ENCODE data around the gene CSHL1. TPM values are rescaled to one million over a fixed set of nuclear protein-coding genes. Genes with fewer than 3 reads are reported as not detected.
"Not testable (repeated sequence)": the region's sequence is repeated elsewhere in the genome, so short reads cannot be mapped to it uniquely, and the experiment has no call there.

CSHL1 gene
- total and polyA plus RNA-seq, 8 donors: not detected

- intact Hi-C loops (cut with DNase I; ENCODE audit: low total_unique reads): loop anchor here (10.0 kb wide), 1 partner anchor 220 kb away; the partner anchor contains the start of gene ERN1
- H3K36me3 ChIP-seq: no peaks in the 10 kb centered on the region
- H3K4me1 ChIP-seq: peaks cover 0 to 4% (median 0%) of the 10 kb centered on the region in 4 donors
- H3K27me3 ChIP-seq: peaks cover 0 to 39% (median 3%) of the 10 kb centered on the region in 3 donors
- no peak overlapping the region for H3K27ac ChIP-seq
- TF ChIP-seq EP300 (IDR thresholded peaks at IDR 0.05): no peak
- TF ChIP-seq CTCF (IDR thresholded peaks at IDR 0.05): no peak
- TF ChIP-seq POLR2A (IDR thresholded peaks at IDR 0.05): no peak
- no peak for TF ChIP-seq POLR2AphosphoS5 (IDR thresholded peaks at IDR 0.05)
- H3K9me3 ChIP-seq: no peaks in the 10 kb centered on the region
- WGBS, 5 donors: 93 to 98% (median 96%) methylated on average over 7 of the region's 7 CpGs
- no peak for DNase-seq
- no peak overlapping the region for H3K4me3 ChIP-seq
Observed at GRCh38 chr17:63914471-63914870, 3.4 kb upstream of the CSHL1 start.

GRCh38 chr17:63911657-63912100 is 621 bp upstream of the CSHL1 start:
- no peaks in the 10 kb centered on the region for H3K4me1 ChIP-seq
- intact Hi-C loops (cut with DNase I; ENCODE audit: low total_unique reads): loop anchor here (10.0 kb wide), 1 partner anchor 223 kb away; the partner anchor contains the start of gene ERN1

GRCh38 chr17:63910096-63910495 is 962 bp downstream of the CSHL1 start:
- no peak overlapping the region for H3K4me3 ChIP-seq
- H3K4me1 ChIP-seq: no peaks in the 10 kb centered on the region
- H3K36me3 ChIP-seq: no peaks in the 10 kb centered on the region
- DNase-seq: no peak
- WGBS, 5 donors: 73 to 82% (median 76%) methylated on average over 12 to 14 of the region's 14 CpGs
- H3K9me3 ChIP-seq: no peaks in the 10 kb centered on the region
- TF ChIP-seq CTCF (IDR thresholded peaks at IDR 0.05) (no peak), POLR2AphosphoS5 (IDR thresholded peaks at IDR 0.05) (no peak), EP300 (IDR thresholded peaks at IDR 0.05) (no peak), POLR2A (IDR thresholded peaks at IDR 0.05) (no peak)
- no peak overlapping the region for H3K27ac ChIP-seq
- intact Hi-C loops (cut with DNase I; ENCODE audit: low total_unique reads): loop anchor here (10.0 kb wide), 1 partner anchor 225 kb away; the partner anchor contains the start of gene ERN1
- peaks cover 0 to 20% (median 0%) of the 10 kb centered on the region in 3 donors for H3K27me3 ChIP-seq

More at GRCh38 chr17:63911657-63912100, 621 bp upstream of the CSHL1 start:
- H3K27me3 ChIP-seq: peaks cover 0 to 20% (median 0%) of the 10 kb centered on the region in 3 donors
- WGBS, 5 donors: 38 to 71% (median 45%) methylated on average over 5 to 8 of the region's 8 CpGs
- TF ChIP-seq EP300 (IDR thresholded peaks at IDR 0.05) (no peak), POLR2AphosphoS5 (IDR thresholded peaks at IDR 0.05) (no peak), CTCF (IDR thresholded peaks at IDR 0.05) (peak in 5 of 7 experiments; percentile 21 to 96 (median 92))
- no peak overlapping the region for H3K4me3 ChIP-seq
- H3K9me3 ChIP-seq: no peaks in the 10 kb centered on the region
- peak; percentile 40 to 70 for DNase-seq
- no peak overlapping the region for H3K27ac ChIP-seq
- no peaks in the 10 kb centered on the region for H3K36me3 ChIP-seq

- H3K4me1 ChIP-seq; intact Hi-C loops (cut with DNase I; ENCODE audit: low total_unique reads); H3K9me3 ChIP-seq; DNase-seq; H3K4me3 ChIP-seq; H3K36me3 ChIP-seq; H3K27ac ChIP-seq: not testable (repeated sequence)
- H3K27me3 ChIP-seq: peaks cover 0 to 20% (median 0%) of the 10 kb centered on the region in 3 donors
- WGBS, 5 donors: 86 to 95% (median 89%) methylated on average over 7 to 10 of the region's 10 CpGs
Observed at GRCh38 chr17:63909586-63909985, 1.5 kb downstream of the CSHL1 start.

GRCh38 chr17:63907161-63907778 is 3.8 kb downstream of the CSHL1 start:
- DNase-seq; H3K9me3 ChIP-seq; H3K4me1 ChIP-seq; H3K27ac ChIP-seq; H3K4me3 ChIP-seq; H3K36me3 ChIP-seq; intact Hi-C loops (cut with DNase I; ENCODE audit: low total_unique reads): not testable (repeated sequence)
- peaks cover 0 to 20% (median 0%) of the 10 kb centered on the region in 3 donors for H3K27me3 ChIP-seq
- WGBS, 5 donors: 43 to 58% (median 54%) methylated on average over 10 to 12 of the region's 12 CpGs

GRCh38 chr17:63904796-63905195 is 6.3 kb downstream of the CSHL1 start:
- 84 to 93% (median 90%) methylated on average over 8 of the region's 8 CpGs for WGBS, 5 donors
- H3K36me3 ChIP-seq; intact Hi-C loops (cut with DNase I; ENCODE audit: low total_unique reads); H3K9me3 ChIP-seq; H3K4me1 ChIP-seq; H3K27ac ChIP-seq; H3K27me3 ChIP-seq; H3K4me3 ChIP-seq; DNase-seq: not testable (repeated sequence)
